Fibroblast of the aortic adventitia (primary cell): ENCODE data around the gene THBS1. TPM values are rescaled to one million over a fixed set of nuclear protein-coding genes. Genes with fewer than 3 reads are reported as not detected.
A peak's percentile ranks its signal among the peaks of the same experiment; 100 is the strongest.

Experiments
- DNase-seq: peaks from one replicate; pipeline ENCODE4 v3.0.0-alpha.2; 2010; ENCODE audit warnings: low read depth
- H3K4me3 ChIP-seq: 2 replicates; pipeline ENCODE4 v1.5.1; 2011; ENCODE audit warnings: low read depth, mild to moderate bottlenecking, control low read depth, low read length, moderate library complexity
- total RNA-seq: library from RNA; depleted of rRNA; stranded (reverse); fragments of >200 nt; gene quantifications from 2 replicates; pipeline ENCODE4 v1.2.3, GENCODE V29; 2012; ENCODE audit warnings: low replicate concordance
- TF ChIP-seq, protein P1 (sequence below): IDR thresholded peaks from 2 replicates; pipeline ENCODE4 v1.5.1; 2011; ENCODE audit warnings: mild to moderate bottlenecking, low read length, control low read depth, inconsistent platforms; ENCODE audit not compliant: insufficient read depth

Gene THBS1
- total RNA-seq, 1 donor = 141 TPM

DNA sequence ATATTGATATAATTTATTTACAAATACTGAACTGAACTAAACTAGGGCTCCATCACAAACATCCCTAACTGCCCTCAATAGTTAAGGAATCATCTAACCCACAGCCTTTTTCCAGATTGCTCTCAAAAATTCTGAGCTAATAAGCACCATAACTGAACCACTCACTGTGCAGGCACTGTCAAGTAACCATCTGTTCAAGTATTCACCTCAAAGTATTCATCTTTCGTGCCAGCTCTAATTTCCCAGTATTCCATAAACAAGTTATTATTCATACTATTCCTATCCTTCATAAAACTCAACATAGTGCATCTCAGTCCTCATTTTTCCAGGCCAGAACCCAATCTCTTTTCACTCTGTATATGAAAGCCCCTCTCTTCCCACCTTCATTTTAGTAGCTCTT lies 41.1 kb downstream of the THBS1 start:
- TF ChIP-seq, protein P1, sequence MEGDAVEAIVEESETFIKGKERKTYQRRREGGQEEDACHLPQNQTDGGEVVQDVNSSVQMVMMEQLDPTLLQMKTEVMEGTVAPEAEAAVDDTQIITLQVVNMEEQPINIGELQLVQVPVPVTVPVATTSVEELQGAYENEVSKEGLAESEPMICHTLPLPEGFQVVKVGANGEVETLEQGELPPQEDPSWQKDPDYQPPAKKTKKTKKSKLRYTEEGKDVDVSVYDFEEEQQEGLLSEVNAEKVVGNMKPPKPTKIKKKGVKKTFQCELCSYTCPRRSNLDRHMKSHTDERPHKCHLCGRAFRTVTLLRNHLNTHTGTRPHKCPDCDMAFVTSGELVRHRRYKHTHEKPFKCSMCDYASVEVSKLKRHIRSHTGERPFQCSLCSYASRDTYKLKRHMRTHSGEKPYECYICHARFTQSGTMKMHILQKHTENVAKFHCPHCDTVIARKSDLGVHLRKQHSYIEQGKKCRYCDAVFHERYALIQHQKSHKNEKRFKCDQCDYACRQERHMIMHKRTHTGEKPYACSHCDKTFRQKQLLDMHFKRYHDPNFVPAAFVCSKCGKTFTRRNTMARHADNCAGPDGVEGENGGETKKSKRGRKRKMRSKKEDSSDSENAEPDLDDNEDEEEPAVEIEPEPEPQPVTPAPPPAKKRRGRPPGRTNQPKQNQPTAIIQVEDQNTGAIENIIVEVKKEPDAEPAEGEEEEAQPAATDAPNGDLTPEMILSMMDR = no peak
- DNase-seq = no peak
- no peak overlapping the region for H3K4me3 ChIP-seq

DNA sequence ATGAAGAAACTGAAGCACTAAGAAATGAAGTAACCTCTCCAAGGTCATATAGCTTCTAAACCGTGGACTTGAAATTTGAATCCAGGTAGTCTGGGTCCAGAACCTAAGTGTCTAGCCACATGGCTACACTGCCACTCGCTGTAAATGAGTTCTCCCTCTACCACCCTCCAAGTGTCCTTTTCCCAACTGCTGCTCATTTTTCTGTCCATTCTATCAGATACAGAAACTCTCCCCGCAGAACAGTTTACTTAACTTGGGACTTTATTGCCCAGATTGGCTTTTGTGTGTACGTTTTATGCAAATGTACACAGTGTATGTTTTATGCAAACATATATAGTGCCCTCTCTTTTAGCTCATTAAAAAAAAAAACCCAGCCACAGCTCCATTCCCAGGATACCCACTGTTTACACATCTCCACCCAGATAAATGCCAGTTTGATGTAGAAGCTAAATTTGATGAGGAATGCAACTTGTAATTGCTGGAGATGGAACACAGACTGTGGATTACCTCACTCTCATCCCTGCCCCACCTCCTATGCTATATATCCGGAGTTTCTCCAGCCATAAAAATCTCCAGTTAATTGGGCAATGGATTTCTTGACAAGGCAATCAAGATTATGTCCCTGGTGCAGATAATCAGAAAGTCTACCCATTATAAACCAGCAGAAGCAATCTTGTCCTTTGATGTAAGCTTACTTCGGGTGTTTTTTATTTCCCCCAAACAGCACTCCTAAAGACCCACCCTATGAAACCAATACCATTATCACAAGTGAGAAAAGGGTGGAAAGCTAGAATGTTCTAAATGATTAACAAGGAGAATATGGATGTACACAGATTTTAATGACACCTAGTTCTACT lies 42.0 kb downstream of the THBS1 start:
- no peak overlapping the region for H3K4me3 ChIP-seq
- TF ChIP-seq, protein P1 = no peak
- no peak for DNase-seq

DNA sequence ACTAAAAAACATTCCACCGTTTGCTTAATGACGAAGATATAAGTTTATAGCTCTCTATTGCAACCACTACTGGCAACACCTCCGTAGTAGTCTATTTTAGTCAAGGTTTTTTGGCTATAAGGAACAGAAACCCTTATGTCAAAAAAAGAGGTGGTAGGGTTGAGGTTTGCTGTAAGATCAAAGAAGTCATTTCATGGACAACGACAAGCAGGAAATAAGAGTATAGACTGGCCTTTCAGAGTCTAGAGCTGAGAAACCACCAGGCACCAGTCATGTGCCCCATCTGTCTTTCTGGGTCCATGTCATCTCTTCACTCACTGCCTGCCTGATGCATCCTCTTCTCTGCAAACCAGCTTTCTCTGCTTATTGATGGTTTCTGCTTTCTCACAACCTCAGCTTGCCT lies 42.7 kb downstream of the THBS1 start:
- H3K4me3 ChIP-seq = no peak overlapping the region
- TF ChIP-seq, protein P1 = no peak
- no peak for DNase-seq

DNA sequence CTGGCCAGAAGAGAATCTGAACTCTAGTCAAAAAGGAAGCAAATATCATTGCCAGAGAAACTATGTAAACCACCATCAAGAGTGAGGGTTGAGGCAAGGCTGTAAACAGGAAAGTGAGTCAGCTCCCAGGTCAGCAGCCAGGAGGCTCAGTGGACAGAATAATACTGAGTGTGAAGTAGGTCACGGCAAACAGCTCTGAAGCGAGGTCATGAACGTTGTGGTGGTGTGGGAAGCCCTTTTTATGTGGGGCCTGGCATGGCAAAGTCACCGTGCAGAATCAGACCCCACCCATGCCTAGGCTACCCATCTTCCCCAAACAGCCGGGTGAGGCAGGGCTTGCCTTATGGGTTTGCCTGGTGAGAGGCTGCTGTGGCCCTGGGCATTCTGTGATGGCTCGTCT lies 43.9 kb downstream of the THBS1 start:
- peak; percentile 89 for DNase-seq
- no peak overlapping the region for H3K4me3 ChIP-seq
- TF ChIP-seq, protein P1 = peak; percentile 22

DNA sequence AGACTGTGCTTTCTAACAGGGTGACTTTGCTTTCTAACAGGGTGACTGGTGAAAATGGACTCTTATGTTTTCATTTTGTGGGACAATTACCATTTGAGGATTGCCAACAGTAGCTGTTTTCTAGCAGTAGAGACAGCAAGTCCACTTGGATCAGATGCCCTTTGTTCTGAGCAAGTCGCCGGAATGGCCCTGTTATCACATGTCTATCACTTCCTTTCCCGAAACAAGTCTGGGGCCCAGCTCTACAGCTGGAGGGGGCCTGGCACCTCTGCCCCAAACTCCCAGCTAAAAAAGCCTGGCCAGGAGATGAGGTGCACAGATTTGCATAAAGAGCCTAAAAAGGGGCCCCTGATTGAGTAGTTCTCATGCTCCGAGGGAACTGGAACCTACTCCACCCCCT lies 44.6 kb downstream of the THBS1 start:
- TF ChIP-seq, protein P1 = no peak
- H3K4me3 ChIP-seq = no peak overlapping the region
- DNase-seq = no peak

DNA sequence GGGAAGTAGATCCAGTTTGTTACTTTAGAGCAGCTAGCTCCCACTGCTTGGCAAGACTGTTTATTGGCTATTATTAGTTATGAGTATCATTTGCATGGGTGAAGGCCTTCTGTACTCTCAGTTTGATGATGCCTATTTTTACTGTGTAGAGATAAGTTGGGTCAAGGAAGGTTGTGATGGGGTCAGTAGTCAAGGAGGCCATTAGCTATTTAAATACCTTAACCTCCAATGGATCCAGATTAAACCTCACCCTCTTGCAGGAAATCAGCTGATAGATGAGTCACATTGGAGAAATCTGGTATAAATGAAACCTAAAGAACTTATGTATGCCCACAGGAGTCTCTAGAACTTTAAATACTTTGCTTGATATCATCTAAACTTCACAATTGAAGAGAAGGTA lies 45.0 kb downstream of the THBS1 start:
- TF ChIP-seq, protein P1 = no peak
- no peak overlapping the region for H3K4me3 ChIP-seq
- peak; percentile 53 for DNase-seq
